HCT116 (cell line): Measurements from ENCODE around the gene ZNF775.

Experiments used
- CTCF ChIP-seq, 3 experiments: fragments of 200-600 bp in 1 of 3; sonication (generic) in 1 of 3; IDR thresholded peaks in 2 of 3; conservative IDR thresholded peaks in 1 of 3; 2 replicates each; pipeline ENCODE4 v1.5.1; 2012 to 2017; ENCODE audit warnings: low read depth in 2 of 3, low read length in 2 of 3, antibody characterized with exemption in 1 of 3, borderline replicate concordance in 1 of 3, control low read depth in 1 of 3, mild to moderate bottlenecking in 1 of 3, mixed read lengths in 1 of 3, mixed run types in 1 of 3, moderate library complexity in 1 of 3; ENCODE audit not compliant: insufficient read depth in 1 of 3
- ELF1 ChIP-seq: IDR thresholded peaks from 2 replicates; pipeline ENCODE4 v1.6.1; 2012; ENCODE audit warnings: low read depth, borderline replicate concordance
- EZH2 ChIP-seq: fragments of 200-600 bp; sonication (generic); IDR thresholded peaks from 2 replicates; pipeline ENCODE4 v1.6.1; 2017; ENCODE audit warnings: antibody characterized with exemption, mixed run types
- MAX ChIP-seq: IDR thresholded peaks from 2 replicates; pipeline ENCODE4 v1.6.1; 2012
- POLR2A ChIP-seq: IDR thresholded peaks from 2 replicates; pipeline ENCODE4 v1.7.0; 2011; ENCODE audit warnings: borderline replicate concordance; ENCODE audit not compliant: insufficient read depth, insufficient read length; ENCODE audit errors: extremely low read depth
- POLR2AphosphoS5 ChIP-seq: IDR thresholded peaks from 2 replicates; pipeline ENCODE4 v1.6.1; 2011; ENCODE audit warnings: mild to moderate bottlenecking, low read depth, low read length, moderate library complexity
- RAD21 ChIP-seq: IDR thresholded peaks from 2 replicates; pipeline ENCODE4 v1.6.1; 2012; ENCODE audit warnings: low read depth, mild to moderate bottlenecking
- REST ChIP-seq: IDR thresholded peaks from 2 replicates; pipeline ENCODE4 v1.6.1; 2012; ENCODE audit warnings: low read depth
- SIN3A ChIP-seq: IDR thresholded peaks from 2 replicates; pipeline ENCODE4 v1.6.1; 2012; ENCODE audit warnings: low read depth
- SRF ChIP-seq: IDR thresholded peaks from 2 replicates; pipeline ENCODE4 v1.6.1; 2012; ENCODE audit warnings: low read depth
- TCF7L2 ChIP-seq: IDR thresholded peaks from 2 replicates; pipeline ENCODE4 v1.7.0; 2011; ENCODE audit warnings: borderline replicate concordance, inconsistent platforms; ENCODE audit not compliant: insufficient read depth, insufficient read length; ENCODE audit errors: extremely low read depth
- ZBTB33 ChIP-seq: IDR thresholded peaks from 2 replicates; pipeline ENCODE4 v1.6.1; 2011; ENCODE audit warnings: mild to moderate bottlenecking, low read length, moderate library complexity; ENCODE audit not compliant: insufficient replicate concordance; ENCODE audit errors: extremely low read depth
- ZFX ChIP-seq: fragments of 450-650 bp; IDR thresholded peaks from 2 replicates; pipeline ENCODE4 v1.6.1; 2017
- ZNF274 ChIP-seq: fragments of 200-500 bp; sonication (Bioruptor generic); IDR thresholded peaks from 2 replicates; pipeline ENCODE4 v1.6.1; 2014; ENCODE audit warnings: mild to moderate bottlenecking, low read depth, low read length, inconsistent platforms

- TF ChIP-seq EZH2 (no peak), RAD21 (no peak; the same call in 1 of the 2 replicates), SRF (no peak), CTCF (IDR thresholded peaks at IDR 0.05 in 2 of 3, conservative IDR thresholded peaks at IDR 0.05 in 1 of 3; ENCODE audit: borderline replicate concordance in 1 of 3, insufficient read depth in 1 of 3, low read depth in 2 of 3, low read length in 2 of 3) (no peak), SIN3A (peak; percentile 89), ZBTB33 (peak; percentile 55), MAX (peak; percentile 99), ZFX (peak; percentile 93), TCF7L2 (peak; percentile 85), ELF1 (no peak), REST (no peak), POLR2AphosphoS5 (peak; percentile 79), ZNF274 (no peak), POLR2A (peak; percentile 28)
Observed at GRCh38 chr7:150368096-150368883, 10.8 kb upstream of the ZNF775 start, which contains the start of gene REPIN1.
